ENCODE measurements around the gene MAST3. TPM values are rescaled to one million over a fixed set of nuclear protein-coding genes. Genes with fewer than 3 reads are reported as not detected.
A peak's percentile ranks its signal among the peaks of the same experiment; 100 is the strongest.

Gene MAST3
- total RNA-seq, 1 donor from 2014 or later: 3.9 TPM

- H3K27ac Mint-ChIP-seq (ENCODE audit: unreplicated experiment): peak overlapping the region; percentile 41
- H3K9me3 Mint-ChIP-seq (ENCODE audit: unreplicated experiment): no peaks in the 10 kb centered on the region
- H3K4me1 Mint-ChIP-seq (ENCODE audit: unreplicated experiment): peaks cover 5% of the 10 kb centered on the region
- DNase-seq (ENCODE audit: low spot score): no peak
- H3K4me3 Mint-ChIP-seq (ENCODE audit: unreplicated experiment): peak overlapping the region; percentile 89
- peaks cover 25% of the 10 kb centered on the region for H3K27me3 Mint-ChIP-seq (ENCODE audit: unreplicated experiment)
- peaks cover 3% of the 10 kb centered on the region for H3K36me3 Mint-ChIP-seq (ENCODE audit: low read depth, unreplicated experiment)
- TF ChIP-seq, protein P1, sequence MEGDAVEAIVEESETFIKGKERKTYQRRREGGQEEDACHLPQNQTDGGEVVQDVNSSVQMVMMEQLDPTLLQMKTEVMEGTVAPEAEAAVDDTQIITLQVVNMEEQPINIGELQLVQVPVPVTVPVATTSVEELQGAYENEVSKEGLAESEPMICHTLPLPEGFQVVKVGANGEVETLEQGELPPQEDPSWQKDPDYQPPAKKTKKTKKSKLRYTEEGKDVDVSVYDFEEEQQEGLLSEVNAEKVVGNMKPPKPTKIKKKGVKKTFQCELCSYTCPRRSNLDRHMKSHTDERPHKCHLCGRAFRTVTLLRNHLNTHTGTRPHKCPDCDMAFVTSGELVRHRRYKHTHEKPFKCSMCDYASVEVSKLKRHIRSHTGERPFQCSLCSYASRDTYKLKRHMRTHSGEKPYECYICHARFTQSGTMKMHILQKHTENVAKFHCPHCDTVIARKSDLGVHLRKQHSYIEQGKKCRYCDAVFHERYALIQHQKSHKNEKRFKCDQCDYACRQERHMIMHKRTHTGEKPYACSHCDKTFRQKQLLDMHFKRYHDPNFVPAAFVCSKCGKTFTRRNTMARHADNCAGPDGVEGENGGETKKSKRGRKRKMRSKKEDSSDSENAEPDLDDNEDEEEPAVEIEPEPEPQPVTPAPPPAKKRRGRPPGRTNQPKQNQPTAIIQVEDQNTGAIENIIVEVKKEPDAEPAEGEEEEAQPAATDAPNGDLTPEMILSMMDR (IDR thresholded peaks at IDR 0.05; ENCODE audit: unreplicated experiment): no peak
Measured at GRCh38 chr19:18117364-18117691, 19.8 kb downstream of the MAST3 start.

DNA sequence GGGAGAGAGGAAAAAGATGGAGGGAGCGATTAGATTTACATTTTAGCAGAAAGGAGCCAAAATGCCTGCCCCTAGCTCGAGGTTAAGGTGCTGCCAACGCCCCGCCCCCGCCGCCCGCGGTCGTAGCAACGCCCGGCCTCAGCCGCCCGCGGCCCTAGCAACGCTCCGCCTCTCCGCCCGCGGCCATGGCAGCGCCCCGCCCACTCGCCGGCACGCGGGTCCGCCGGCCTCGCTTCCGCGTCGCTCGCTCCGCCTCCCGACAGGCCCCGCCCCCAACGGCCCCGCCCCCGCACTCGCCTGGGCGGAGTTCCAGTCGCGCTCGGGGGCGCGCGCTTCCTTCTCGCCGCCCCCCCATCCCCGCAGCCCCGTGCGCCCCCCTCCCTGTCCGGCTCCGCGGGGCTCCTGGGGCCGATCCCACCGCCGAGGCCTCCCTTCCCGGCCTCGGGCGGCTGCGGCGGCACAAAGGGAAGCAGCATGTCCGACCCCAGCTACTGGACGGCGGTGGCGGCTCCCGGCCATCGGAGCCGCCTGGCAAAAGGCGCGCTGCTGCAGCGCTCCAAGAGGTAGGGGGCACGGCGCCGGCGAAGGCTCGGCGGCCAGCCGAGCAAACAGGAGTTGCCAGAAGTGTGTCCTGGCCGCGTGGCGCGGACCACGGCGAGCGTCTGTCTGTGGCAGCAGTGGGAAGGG, 20.3 kb downstream of the MAST3 start:
- peak overlapping the region; percentile 41 for H3K27ac Mint-ChIP-seq (ENCODE audit: unreplicated experiment)
- peaks cover 8% of the 10 kb centered on the region for H3K4me1 Mint-ChIP-seq (ENCODE audit: unreplicated experiment)
- no peaks in the 10 kb centered on the region for H3K9me3 Mint-ChIP-seq (ENCODE audit: unreplicated experiment)
- H3K36me3 Mint-ChIP-seq (ENCODE audit: low read depth, unreplicated experiment): peaks cover 3% of the 10 kb centered on the region
- H3K4me3 Mint-ChIP-seq (ENCODE audit: unreplicated experiment): peak overlapping the region; percentile 89
- TF ChIP-seq, protein P1 (IDR thresholded peaks at IDR 0.05; ENCODE audit: unreplicated experiment): no peak
- peaks cover 25% of the 10 kb centered on the region for H3K27me3 Mint-ChIP-seq (ENCODE audit: unreplicated experiment)
- DNase-seq (ENCODE audit: low spot score): peak; percentile 96

GRCh38 chr19:18118420-18119012, 20.9 kb downstream of the MAST3 start:
- DNase-seq (ENCODE audit: low spot score): no peak
- peak overlapping the region; percentile 78 for H3K4me3 Mint-ChIP-seq (ENCODE audit: unreplicated experiment)
- peaks cover 8% of the 10 kb centered on the region for H3K4me1 Mint-ChIP-seq (ENCODE audit: unreplicated experiment)
- no peak overlapping the region for H3K27ac Mint-ChIP-seq (ENCODE audit: unreplicated experiment)
- no peaks in the 10 kb centered on the region for H3K9me3 Mint-ChIP-seq (ENCODE audit: unreplicated experiment)
- TF ChIP-seq, protein P1 (IDR thresholded peaks at IDR 0.05; ENCODE audit: unreplicated experiment): no peak
- H3K27me3 Mint-ChIP-seq (ENCODE audit: unreplicated experiment): peaks cover 25% of the 10 kb centered on the region
- H3K36me3 Mint-ChIP-seq (ENCODE audit: low read depth, unreplicated experiment): peaks cover 3% of the 10 kb centered on the region

DNA sequence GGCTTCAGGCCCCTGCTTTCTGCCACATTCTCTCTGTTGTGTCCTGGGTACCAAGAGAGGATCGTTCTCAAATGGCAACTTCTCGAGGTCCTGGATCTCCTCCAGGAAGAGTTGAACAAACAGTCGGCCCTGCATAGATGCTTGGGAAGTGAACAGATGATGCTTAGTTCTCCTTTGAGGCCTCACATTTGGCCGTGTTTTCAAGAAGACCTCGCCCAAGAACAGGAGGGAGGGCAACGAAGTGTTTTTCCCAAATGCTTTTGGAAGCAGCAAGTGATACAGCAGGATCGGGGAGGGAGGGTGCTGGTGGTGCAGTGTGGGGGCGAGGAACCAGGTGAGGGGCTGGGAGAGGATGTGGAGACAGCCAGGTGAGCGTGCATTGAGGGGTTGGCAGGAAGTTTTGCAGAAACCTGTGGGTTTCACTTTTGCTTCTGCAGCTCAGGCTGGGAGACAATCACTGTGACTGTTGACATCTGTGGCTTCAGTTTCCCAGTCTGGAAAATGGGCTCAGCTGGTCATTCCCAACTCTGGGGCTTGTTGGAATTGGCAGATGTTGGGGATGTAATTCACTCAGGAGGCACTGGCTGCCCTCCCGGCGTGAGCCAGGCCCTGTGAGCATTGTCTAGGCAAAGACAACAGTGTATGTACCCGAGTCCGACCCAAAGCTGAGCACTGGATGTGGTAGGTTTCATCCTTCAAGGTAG, 21.6 kb downstream of the MAST3 start:
- H3K9me3 Mint-ChIP-seq (ENCODE audit: unreplicated experiment): no peaks in the 10 kb centered on the region
- TF ChIP-seq, protein P1 (IDR thresholded peaks at IDR 0.05; ENCODE audit: unreplicated experiment): no peak
- peak overlapping the region; percentile 78 for H3K4me3 Mint-ChIP-seq (ENCODE audit: unreplicated experiment)
- peaks cover 8% of the 10 kb centered on the region for H3K4me1 Mint-ChIP-seq (ENCODE audit: unreplicated experiment)
- H3K36me3 Mint-ChIP-seq (ENCODE audit: low read depth, unreplicated experiment): peaks cover 3% of the 10 kb centered on the region
- H3K27me3 Mint-ChIP-seq (ENCODE audit: unreplicated experiment): peaks cover 24% of the 10 kb centered on the region
- no peak for DNase-seq (ENCODE audit: low spot score)
- no peak overlapping the region for H3K27ac Mint-ChIP-seq (ENCODE audit: unreplicated experiment)

GRCh38 chr19:18119717-18120105, 22.1 kb downstream of the MAST3 start:
- Mint-ChIP-seq H3K9me3 (ENCODE audit: unreplicated experiment) (no peaks in the 10 kb centered on the region), H3K4me3 (ENCODE audit: unreplicated experiment) (peak overlapping the region; percentile 24), H3K36me3 (ENCODE audit: low read depth, unreplicated experiment) (peaks cover 3% of the 10 kb centered on the region), H3K27ac (ENCODE audit: unreplicated experiment) (no peak overlapping the region), H3K27me3 (ENCODE audit: unreplicated experiment) (peaks cover 20% of the 10 kb centered on the region), H3K4me1 (ENCODE audit: unreplicated experiment) (peaks cover 8% of the 10 kb centered on the region)
- no peak for DNase-seq (ENCODE audit: low spot score)
- TF ChIP-seq, protein P1 (IDR thresholded peaks at IDR 0.05; ENCODE audit: unreplicated experiment): no peak
